K562 (cell line): ENCODE data around the gene BTBD2.

Experiments used
- CTCF ChIP-seq, 3 experiments: IDR thresholded peaks in 2 of 3; conservative IDR thresholded peaks in 1 of 3; 2 replicates each; pipeline ENCODE4 v1.5.1; 2011 to 2012; ENCODE audit warnings: low read length in 3 of 3, mild to moderate bottlenecking in 3 of 3, control low read depth in 2 of 3, improper control_type of control experiment in 1 of 3, inconsistent platforms in 1 of 3, low read depth in 1 of 3, mixed read lengths in 1 of 3, moderate library complexity in 1 of 3; ENCODE audit not compliant: insufficient read depth in 2 of 3
- NRF1 ChIP-seq, 2 experiments: fragments of 450-650 bp; IDR thresholded peaks in 1 of 2; conservative IDR thresholded peaks in 1 of 2; 2 replicates each; pipeline ENCODE4 v1.6.1; 2014; ENCODE audit warnings: mild to moderate bottlenecking in 2 of 2

GRCh38 chr19:2048104-2048958 is 32.8 kb upstream of the BTBD2 start:
- no peak for TF ChIP-seq CTCF (IDR thresholded peaks at IDR 0.05 in 2 of 3, conservative IDR thresholded peaks at IDR 0.05 in 1 of 3; ENCODE audit: insufficient read depth in 2 of 3, low read depth in 1 of 3, low read length in 3 of 3)
- TF ChIP-seq NRF1 (conservative IDR thresholded peaks at IDR 0.05 in 1 of 2, IDR thresholded peaks at IDR 0.05 in 1 of 2) = no peak
